HG03039 (cell line): ENCODE results near the gene ATXN3L.

ENCODE experiments used
- ATAC-seq: cut with Tn5 transposase; IDR thresholded peaks from one replicate; pipeline ENCODE4 v1.9.1; 2021; ENCODE audit warnings: mild to moderate bottlenecking, moderate library complexity; ENCODE audit not compliant: unreplicated experiment

Gene ATXN3L

DNA sequence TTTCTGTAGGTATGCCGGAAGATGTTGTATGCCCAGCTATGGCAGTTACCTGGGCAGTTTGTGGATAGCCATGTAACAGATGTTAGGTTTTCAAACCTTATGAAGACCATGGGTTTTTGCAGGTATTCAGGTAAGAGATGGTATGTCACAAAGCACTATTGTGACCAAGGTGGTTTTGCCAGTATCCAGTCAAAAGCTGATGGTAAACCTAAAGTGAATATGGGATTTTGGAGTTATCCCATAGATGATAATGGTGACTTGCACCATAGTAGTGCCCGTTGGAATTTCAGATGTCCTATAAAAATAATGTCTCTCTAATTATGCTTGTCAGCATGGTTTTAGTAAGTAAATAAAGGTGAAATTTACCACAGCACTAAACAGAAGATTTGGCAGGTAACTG is at the start of gene ATXN3L:
TSS of gene ATXN3L (minus strand) at position 101 of the 400 bp plus-strand sequence. CDS start 119 bp downstream, outside the sequence.
- no peak for ATAC-seq

DNA sequence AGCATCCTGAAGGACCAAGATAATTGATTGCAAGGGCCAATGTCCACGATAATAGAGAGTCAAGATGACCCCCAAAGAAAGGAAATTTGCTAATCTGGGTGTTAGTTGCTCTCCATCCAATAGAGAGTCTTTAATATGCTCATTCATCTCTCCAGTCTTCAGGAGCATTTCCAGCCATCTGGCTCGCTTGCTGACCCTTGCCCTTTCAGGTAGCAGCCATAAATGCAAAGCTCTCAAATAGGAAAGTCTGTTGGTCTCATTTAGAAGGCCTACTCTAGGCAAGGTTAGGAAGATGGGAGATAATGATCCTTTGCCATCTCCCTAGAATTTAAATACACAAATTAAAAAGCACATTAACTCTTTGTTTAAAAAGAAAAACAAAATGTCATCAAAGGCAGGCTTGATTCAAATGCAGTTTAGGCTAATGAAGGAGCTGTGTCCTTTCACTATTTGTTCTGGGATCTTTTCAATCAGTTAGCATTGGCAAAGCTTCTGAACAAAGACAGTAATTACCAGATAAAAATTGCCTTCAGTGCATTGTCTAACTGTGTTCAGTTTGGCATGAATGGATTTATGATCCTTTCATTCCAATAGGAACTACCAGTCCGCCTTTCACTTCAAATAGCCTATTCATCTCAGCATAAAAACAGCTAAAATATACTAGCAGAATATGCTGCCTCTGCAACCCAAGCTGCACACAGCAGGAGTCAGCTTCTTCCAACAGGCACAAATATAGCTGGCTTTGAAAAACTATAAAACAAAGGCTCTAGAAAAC is 49.6 kb upstream of the ATXN3L start:
- ATAC-seq = no peak

DNA sequence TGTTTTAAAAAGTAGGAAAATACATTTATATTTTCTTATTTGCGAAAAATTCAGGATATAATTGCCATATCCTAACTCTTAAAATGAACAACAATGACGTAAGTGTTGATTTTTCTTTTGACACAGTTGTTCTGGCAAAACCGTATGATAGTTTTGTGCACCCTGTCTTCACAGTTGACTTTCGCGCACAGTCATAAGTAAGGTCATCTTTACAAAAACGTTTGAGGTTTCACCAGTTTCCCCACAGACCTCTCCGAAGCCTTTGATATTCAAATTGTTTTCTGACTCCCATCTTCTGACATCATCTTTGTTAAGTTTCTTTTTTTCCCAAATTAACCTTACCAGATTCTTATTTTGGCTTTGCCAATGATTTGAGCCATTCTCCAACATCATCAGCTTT is 48.1 kb upstream of the ATXN3L start:
- ATAC-seq = no peak

DNA sequence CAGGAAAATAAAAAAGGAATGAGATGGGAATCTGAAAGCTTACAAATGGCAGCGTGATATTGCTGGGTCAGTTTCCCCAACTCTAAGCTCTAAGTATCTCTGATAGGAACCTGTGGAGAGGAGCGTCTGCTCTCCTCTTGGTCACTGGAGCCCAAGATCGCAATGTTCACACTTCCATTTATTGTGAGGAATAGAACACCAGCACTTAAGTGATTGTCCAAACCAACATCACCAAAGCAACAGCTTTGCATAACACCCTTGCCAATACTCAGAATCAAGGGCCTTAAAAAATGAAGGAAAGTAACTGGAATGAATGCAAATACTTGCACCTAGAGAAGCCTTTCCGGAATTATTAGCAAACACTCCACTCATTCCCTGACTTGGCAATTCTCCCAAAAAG is 46.8 kb upstream of the ATXN3L start:
- ATAC-seq = no peak

DNA sequence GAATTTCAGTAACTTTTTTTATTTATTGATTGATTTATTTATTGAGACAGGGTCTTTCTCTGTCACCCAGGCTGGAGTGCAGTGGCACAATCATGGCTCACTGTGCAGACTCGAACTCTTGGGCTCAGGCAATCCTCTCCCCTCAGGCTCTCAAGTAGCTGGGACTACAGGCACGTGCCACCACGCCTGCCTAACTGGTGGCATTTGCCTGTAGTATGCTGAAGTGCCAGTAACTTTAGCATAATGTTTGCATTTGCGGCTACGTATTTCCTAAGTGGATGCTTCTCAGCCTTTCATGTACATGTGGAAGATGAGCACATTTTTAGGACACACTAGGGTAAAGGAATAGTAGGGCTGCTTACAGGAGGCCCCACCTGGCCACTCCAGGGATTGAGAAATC is 45.3 kb upstream of the ATXN3L start:
- ATAC-seq = no peak

DNA sequence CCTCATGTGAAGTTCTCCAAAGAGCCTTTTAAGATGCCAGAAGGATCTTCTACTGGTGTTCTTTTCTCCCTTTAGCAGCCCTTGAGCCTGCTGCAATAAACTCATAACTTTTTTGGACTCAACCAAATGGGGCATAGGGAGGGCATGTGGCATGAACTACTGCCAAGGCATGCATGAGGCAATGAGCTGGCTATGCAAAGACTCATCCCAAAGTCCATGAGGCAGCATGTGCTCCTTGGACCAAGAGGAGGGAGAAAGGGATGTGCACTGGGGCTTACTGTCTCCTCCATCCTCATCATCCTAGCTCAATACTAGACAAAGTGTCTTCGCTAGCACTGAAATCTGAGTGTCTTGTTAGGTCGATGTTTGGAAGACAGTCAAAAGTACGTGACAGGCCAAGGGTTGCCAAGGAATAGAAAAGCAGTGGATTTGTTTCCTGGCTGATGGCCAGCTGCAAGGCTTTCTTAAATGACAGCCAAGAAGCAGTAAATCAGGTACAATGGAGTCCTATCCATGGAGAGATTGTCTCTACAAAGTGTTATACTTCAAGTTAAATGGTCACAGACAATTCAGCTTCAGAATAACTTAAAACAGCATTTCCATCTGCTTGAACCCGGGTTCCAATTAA is 44.5 kb upstream of the ATXN3L start:
- ATAC-seq = no peak

DNA sequence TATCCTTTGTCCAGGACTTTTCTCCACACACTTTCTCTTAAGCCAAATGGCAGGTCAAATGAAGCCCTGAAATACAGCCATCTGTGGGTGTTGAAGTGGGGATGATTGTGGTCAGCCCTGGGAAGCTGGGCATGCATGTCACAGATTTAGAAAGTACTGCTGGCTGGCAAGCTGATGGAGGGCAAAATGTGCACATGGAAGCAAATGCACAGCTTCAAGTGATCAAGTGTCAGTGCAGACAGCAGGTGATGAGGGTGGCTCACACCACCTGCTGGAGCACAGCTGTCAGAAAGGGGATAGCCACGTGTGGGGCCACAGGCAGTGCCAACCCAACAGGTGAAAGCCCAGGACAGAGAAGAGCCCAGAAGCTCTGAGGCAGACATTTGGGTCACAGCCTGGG is 40.3 kb upstream of the ATXN3L start:
- ATAC-seq = no peak

DNA sequence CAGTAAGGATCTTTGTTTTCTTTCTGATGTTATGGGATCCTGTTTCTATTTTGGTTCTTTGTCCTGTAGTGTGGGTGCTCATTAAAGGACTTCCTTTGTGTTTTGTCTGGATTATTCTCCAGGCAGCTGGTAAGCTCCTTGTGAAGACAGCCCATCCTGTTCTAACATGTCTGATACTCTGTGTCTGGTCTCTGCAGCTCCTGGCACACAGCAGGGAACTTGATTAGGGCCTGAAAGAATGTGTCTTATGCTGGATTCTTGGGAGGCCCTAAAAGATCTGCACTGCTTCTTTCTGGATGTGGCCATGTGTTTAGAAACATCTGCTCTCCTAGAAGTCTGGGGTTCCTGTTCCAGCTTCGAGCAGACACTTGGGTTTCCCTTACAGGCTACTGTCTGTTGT is 38.1 kb upstream of the ATXN3L start:
- ATAC-seq = no peak

DNA sequence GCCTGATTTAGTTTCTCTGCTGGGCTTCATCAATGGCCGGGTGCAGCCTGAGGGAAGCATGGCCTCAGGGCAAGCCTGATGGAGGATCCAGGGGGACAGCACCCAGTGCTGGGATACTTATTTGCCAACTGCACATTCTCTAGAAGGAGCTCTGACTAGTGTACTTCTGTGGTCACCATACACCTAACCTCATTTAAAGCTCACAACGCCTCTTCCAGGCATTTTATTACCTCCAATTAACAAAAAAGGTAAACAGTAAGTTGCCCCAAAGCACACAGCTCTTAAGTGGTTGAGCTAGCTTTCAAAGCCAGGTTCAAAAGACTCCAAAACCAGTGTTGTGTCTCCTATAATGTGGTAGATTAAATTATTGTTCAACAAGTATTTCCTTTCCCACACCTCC is 26.8 kb upstream of the ATXN3L start:
- ATAC-seq = no peak

DNA sequence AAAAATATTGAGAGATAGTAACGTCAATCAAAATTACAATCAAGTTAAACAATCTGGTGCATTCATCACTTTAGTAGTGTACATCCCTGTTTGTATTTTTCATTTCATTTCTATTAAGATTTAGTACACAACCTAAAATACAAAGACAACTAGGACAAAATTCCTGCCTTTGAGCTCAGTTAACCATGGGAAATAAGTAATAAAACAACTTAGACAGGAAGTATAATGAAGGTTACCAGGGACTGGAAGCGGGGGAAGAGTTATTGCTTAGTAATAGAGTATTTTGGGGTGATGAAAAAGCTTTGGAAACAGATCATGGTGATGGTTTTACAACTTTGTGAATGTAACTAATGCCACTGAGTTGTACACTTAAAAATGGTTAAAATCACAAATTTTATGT is 25.6 kb upstream of the ATXN3L start:
- ATAC-seq = no peak

DNA sequence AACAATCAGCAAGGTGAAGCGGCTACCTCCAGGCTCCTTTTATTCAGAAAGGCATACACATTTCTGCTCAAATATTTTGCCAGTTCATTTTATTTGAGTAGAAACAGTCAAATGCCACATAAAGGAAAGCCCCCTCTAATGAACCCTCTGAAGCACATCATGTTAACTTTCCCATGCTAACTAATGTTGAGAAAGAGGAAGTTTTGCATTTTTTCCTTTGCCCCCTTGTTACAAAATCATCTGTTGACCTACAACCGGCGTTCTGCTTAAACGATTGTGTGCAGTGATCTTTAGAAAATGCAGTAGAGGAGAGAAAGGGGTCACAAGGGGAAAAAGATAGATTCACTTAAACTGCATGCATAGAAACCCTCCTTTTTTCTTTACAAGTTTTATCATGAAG is 25.2 kb upstream of the ATXN3L start:
- no peak for ATAC-seq

DNA sequence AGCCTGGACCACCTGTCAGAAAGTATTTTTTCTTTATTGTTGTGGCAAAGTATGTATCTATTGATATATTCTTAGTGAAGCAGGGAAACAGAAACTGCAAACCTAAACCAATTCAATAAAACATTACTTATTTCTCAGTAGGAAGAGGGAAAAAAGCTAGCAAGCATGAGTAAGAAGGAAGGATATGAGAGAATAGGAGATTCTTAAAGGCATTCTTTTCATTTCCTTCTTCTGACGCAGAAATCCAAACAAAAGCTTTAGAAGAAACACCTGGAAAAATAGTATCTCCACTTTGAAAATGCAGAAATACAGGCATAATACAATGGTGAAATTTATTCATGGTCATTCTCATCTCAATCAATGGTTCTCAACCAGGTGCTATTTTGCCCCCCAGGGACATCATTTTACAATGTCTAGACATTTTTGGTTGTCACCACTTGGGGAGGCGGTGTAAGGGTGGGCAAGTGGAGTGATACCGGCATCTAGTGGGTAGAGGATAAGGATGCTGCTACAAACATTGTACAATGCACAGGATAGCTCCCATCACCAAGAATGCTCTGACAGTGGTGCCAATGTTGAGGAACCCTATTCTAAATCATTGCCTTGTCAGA is 21.7 kb upstream of the ATXN3L start:
- no peak for ATAC-seq

DNA sequence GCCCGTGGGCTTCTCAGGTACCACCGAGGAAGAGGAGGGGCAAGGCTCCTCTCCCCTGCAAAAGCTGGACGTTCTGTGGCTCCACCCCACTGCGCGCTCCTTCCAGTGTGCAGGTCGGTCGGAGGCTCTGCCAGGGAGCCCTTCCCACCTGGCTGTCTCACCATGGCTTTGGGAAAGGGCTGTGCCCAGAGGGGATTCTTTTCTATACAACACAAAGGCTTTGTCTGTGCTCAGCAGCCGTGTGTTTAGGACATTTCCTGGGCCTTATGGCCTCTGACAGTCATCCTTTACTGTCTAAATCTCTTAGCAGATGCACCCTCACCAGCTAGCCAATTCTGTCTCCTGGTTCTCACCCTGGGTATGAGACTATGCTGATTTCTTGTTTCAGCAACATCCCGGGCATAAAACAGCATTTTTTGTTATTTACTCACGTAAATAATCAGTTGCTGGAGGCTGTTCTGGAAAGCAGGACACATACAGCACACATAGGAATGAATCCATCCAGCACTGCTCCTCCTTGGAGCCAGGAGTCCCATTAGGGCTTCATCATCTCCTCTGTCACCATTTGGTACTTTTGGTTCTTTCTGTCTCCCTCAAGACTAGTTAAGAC is 20.4 kb upstream of the ATXN3L start:
- no peak for ATAC-seq

DNA sequence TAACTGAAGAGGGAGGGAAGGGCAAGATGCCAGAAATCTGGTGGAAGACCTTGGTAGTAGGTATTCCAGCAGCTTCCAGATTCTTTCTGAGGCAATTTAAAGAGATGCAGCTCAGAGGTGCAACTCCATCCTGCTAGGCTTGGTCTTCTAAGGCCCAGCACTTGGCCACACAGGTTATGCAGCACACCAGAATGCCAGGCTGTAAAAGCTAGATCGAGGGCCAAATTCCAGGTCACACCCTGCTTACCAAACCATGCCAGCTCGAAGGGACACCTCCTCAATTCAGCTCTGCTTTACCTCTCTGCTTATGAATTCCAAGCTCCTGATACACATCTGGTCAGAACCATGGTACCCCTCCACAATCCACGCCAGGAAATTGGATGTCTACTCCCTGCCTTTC is 19.8 kb upstream of the ATXN3L start:
- ATAC-seq = no peak

DNA sequence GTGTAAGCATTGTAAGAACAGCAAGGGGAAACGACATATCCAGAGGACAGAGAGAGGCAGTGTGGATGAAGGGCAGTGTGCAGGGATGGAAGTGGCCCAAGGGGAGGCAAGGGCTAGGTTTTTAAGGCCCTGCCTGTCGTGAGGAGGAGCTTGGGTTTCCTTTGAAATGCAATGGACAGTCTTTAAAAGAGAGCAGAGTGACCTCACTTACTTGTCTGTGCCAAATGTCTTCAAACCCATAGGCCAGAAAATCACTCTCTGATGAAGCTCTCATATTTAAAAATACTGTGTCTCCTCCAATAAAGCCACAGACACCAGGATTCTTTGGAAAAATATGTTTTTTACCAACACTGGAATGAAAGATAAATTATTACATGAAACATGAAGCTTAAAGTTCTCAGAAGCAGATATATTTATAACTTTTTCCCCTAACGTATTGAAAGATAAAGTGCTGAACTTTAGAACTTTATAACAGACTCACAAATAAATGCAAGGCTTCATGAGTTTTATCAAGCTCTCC is 19.2 kb upstream of the ATXN3L start:
- no peak for ATAC-seq

DNA sequence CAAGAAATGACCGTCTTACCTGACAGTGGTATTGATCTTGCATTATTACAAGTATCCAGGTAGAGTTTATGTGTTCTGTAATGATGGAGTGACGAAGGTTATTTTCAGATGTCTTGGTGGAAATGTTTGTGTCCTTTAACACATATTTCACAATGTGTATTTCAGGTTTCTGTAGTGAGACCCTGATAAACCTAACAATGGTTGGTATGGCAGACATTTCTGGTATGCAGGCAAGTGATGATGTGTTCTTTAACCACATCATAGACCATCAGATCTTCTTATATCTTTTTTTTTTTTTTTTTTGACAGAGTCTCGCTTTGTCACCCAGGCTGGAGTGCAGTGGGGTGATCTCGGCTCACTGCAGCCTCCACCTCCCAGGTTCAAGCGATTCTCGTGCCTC is 14.6 kb upstream of the ATXN3L start:
- ATAC-seq = no peak

DNA sequence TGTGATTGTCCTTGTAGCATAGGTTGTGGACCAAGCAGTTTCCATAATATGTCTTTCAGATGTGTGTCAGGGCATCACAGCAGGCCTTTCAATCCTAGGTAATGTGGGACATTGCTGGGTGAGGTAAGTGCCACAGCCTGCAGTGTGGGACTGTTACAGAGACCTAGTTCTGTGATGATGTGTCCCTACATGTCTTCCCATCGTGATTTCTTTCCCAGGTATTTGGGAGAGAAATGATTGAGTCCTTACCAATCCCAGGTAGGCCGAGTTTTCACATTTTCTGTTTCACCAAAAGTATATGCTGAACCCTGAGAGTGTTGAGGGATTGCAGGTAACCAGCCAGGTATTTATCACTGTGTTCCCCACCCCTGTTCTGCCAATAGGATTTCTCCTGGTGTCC is 10.6 kb upstream of the ATXN3L start:
- no peak for ATAC-seq

DNA sequence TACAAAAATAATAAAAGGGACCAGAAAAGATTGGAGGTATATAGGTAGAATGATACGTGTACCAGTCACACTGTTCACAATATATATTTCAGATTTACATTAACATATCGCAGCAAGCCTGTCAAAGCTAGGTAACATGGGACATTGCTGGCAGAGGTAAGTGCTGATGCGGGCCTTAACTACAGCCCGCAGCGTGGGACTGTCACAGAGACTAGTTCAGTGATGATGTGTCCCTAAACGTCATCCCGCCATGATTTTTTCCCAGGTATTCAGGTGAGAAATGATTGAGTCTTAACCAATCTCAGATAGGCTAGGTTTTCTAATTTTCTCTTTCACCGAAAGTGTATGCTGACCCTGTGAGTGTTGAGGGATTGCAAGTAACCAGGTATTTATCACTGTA is 7.8 kb upstream of the ATXN3L start:
- ATAC-seq = no peak

DNA sequence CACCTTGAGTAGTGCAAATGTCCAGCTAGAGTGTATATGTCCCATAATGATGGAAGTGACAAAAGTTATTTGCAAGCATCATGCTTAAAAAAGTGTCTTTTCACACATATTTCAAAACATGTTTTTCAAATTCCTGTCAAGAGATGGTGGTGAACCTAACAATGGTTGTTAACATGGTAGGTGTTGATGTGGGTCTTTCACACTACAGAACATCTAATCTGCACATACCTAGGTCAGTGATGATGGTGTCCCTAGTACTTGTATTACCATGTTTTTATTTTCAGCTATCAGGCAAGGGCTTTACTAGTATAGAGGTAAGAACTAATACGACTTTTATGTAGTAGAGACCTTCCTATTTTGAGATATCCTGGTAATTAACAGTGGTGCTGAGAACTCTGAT is 3.4 kb upstream of the ATXN3L start:
- no peak for ATAC-seq

DNA sequence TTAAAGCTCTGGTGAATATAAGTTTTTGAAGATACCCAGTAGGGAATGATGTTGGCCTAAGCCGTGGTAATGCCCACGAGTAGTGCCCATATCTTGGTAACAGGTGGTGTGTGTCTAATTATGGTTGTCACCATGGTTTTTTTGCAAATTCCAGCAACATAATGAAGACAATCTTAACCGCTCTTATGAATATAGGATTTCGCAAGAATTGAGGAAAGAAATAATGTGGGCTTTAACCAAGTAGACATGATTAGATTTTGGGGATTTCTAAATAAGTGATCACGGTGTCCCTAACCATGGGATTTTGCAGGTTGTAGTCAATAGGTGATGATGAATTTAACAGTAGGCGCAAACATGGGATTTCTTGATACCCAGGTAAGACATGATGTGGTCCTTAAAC is 2.5 kb downstream of the ATXN3L start:
- no peak for ATAC-seq

DNA sequence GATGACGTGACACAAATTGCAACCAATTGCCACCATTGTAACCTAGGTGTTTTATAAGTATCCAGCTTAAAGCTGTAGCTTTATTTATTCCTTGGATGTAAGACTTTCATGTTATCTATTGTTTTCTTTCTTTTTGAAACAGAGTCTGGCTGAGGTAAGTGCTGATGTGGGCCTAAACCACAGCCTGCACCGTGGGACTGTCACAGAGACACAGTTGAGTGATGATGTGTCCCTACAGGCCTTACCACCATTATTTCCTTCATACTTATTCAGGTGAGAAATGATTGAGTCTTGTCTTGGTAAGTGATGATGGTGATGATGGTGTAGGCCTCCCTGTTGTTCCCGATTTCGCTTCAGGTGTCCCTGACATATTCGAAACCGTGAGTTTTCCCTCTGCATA is 8.3 kb downstream of the ATXN3L start:
- ATAC-seq = no peak

DNA sequence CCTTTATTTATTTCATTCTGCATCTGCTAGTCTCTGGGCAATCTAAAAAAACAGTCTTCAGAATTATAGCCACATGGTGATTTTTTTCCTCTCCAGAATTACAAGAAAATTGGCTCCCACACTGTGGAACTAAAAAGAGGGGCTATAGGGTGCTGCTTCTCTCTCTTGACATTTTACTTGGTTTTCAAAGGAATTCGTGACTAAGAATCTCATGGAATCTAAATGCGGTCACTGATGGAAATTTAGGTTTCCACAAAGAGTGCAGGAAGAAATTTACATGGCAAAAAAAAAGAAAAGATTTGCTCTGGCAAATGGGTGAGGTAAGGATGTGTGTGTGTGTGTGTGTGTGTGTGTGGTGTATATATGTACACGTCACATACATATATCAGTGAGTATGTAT is 10.2 kb downstream of the ATXN3L start:
- no peak for ATAC-seq
